ENCODE results near the gene CUEDC1.

The CUEDC1 gene

DNA sequence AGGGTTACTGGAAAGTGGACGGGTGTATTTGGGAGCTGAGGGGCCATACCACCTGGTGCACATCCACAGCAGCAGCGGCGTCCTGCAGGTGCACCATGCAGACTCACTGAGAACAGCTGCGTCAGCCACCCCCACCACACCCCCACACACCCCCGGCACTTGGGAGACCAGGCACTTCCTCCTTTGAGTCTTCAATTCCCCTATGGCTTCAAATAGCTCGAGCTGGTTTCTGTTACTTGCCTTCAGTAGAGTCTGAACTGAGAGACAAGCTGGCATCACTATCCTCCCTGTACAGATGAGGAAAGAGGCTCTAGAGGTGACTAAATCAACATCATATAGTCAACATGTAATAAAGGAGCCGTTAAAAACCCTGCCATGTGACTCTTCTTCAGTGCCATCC lies 15.4 kb downstream of the CUEDC1 start:
- Histone ChIP-seq H3K9ac (ENCODE audit: low read depth, low read length) (no peak overlapping the region), H3K4me2 (ENCODE audit: insufficient read depth, low read length) (peak overlapping the region; percentile 32), H2AFZ (ENCODE audit: low read depth, low read length) (no peak overlapping the region), H3K79me2 (ENCODE audit: insufficient read depth, low read length) (no peaks in the 10 kb centered on the region), H3K4me3 (ENCODE audit: low read depth in 1 of 2, low read length in 2 of 2) (no peak overlapping the region), H3K27ac (ENCODE audit: low read length) (0 out of 2 replicates have a peak overlapping the region, but pooled peaks have one; percentile 32), H3K36me3 (ENCODE audit: insufficient read depth, low read length) (no peaks in the 10 kb centered on the region), H3K27me3 (ENCODE audit: insufficient read depth, low read length, poor library complexity) (peaks cover 11% of the 10 kb centered on the region), H4K20me1 (ENCODE audit: insufficient read depth, low read length) (peaks cover 3% of the 10 kb centered on the region; the same call in 1 of the 2 replicates), H3K9me3 (ENCODE audit: insufficient read depth, low read length, severe bottlenecking) (no peaks in the 10 kb centered on the region), H3K4me1 (ENCODE audit: insufficient read depth, low read length) (peaks cover 18% of the 10 kb centered on the region)
- DNase-seq = peak; percentile 85
- TF ChIP-seq CTCF (IDR thresholded peaks at IDR 0.05; ENCODE audit: borderline replicate concordance, extremely low read depth, low read length, poor library complexity, severe bottlenecking) (no peak), EZH2 (IDR thresholded peaks at IDR 0.05; ENCODE audit: borderline replicate concordance, low read depth, low read length, severe bottlenecking) (no peak)
- peak; percentile 96 for ATAC-seq (ENCODE audit: insufficient read depth, low read depth)

- no peak overlapping the region for H3K9ac ChIP-seq (ENCODE audit: low read depth, low read length)
- no peak for DNase-seq
- H3K4me2 ChIP-seq (ENCODE audit: insufficient read depth, low read length) = no peak overlapping the region
- TF ChIP-seq CTCF (IDR thresholded peaks at IDR 0.05; ENCODE audit: borderline replicate concordance, extremely low read depth, low read length, poor library complexity, severe bottlenecking) = no peak
- no peak for TF ChIP-seq EZH2 (IDR thresholded peaks at IDR 0.05; ENCODE audit: borderline replicate concordance, low read depth, low read length, severe bottlenecking)
- peaks cover 18% of the 10 kb centered on the region for H3K4me1 ChIP-seq (ENCODE audit: insufficient read depth, low read length)
- no peaks in the 10 kb centered on the region for H3K9me3 ChIP-seq (ENCODE audit: insufficient read depth, low read length, severe bottlenecking)
- peaks cover 3% of the 10 kb centered on the region; the same call in 1 of the 2 replicates for H4K20me1 ChIP-seq (ENCODE audit: insufficient read depth, low read length)
- H3K4me3 ChIP-seq (ENCODE audit: low read depth in 1 of 2, low read length in 2 of 2) = no peak overlapping the region
- no peak overlapping the region for H3K27ac ChIP-seq (ENCODE audit: low read length)
- H3K36me3 ChIP-seq (ENCODE audit: insufficient read depth, low read length) = no peaks in the 10 kb centered on the region
- no peak overlapping the region for H2AFZ ChIP-seq (ENCODE audit: low read depth, low read length)
- ATAC-seq (ENCODE audit: insufficient read depth, low read depth) = no peak
- peaks cover 12% of the 10 kb centered on the region for H3K27me3 ChIP-seq (ENCODE audit: insufficient read depth, low read length, poor library complexity)
- H3K79me2 ChIP-seq (ENCODE audit: insufficient read depth, low read length) = no peaks in the 10 kb centered on the region
These were observed 17.1 kb downstream of the CUEDC1 start for GRCh38 chr17:57938061-57938502.

DNA sequence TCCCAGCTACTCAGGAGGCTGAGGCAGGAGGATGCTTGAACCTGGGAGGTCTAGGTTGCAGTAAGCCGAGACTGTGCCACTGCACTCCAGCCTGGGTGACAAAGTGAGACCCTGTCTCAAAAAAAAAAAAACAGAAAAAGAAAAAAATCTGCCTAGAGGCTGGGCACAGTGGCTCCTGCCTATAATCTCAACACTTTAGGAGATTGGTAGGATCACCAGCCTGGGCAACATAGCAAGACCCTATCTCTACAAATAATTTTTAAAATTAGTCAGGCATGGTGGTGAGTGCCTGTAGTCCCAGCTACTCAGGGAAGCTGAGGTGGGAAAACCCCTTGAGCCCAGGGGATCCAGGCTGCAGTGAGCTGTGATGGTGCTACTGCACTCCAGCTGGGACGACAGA lies 17.7 kb downstream of the CUEDC1 start:
- H4K20me1 ChIP-seq (ENCODE audit: insufficient read depth, low read length) = peaks cover 3% of the 10 kb centered on the region; the same call in 1 of the 2 replicates
- no peak overlapping the region for H3K4me3 ChIP-seq (ENCODE audit: low read depth in 1 of 2, low read length in 2 of 2)
- ATAC-seq (ENCODE audit: insufficient read depth, low read depth) (no peak), DNase-seq (no peak)
- no peaks in the 10 kb centered on the region for H3K36me3 ChIP-seq (ENCODE audit: insufficient read depth, low read length)
- H3K27me3 ChIP-seq (ENCODE audit: insufficient read depth, low read length, poor library complexity) = peaks cover 17% of the 10 kb centered on the region
- H3K4me1 ChIP-seq (ENCODE audit: insufficient read depth, low read length) = peaks cover 18% of the 10 kb centered on the region
- H3K79me2 ChIP-seq (ENCODE audit: insufficient read depth, low read length) = no peaks in the 10 kb centered on the region
- TF ChIP-seq EZH2 (IDR thresholded peaks at IDR 0.05; ENCODE audit: borderline replicate concordance, low read depth, low read length, severe bottlenecking) = no peak
- no peak for TF ChIP-seq CTCF (IDR thresholded peaks at IDR 0.05; ENCODE audit: borderline replicate concordance, extremely low read depth, low read length, poor library complexity, severe bottlenecking)
- no peaks in the 10 kb centered on the region for H3K9me3 ChIP-seq (ENCODE audit: insufficient read depth, low read length, severe bottlenecking)
- no peak overlapping the region for H3K4me2 ChIP-seq (ENCODE audit: insufficient read depth, low read length)
- no peak overlapping the region for H3K27ac ChIP-seq (ENCODE audit: low read length)
- no peak overlapping the region for H2AFZ ChIP-seq (ENCODE audit: low read depth, low read length)
- no peak overlapping the region for H3K9ac ChIP-seq (ENCODE audit: low read depth, low read length)

Data from DND-41 (cell line).